GM12873 (cell line): ENCODE results near the gene LINC01488.

ENCODE experiments used
- TF ChIP-seq, protein P1 (sequence below): IDR thresholded peaks from 2 replicates; pipeline ENCODE4 v1.5.1; 2012; ENCODE audit warnings: low read depth, mild to moderate bottlenecking, moderate library complexity, low read length, control low read depth; ENCODE audit not compliant: insufficient read depth; ENCODE audit errors: missing control alignments

LINC01488 gene

GRCh38 chr11:69518081-69518950 lies 36.9 kb downstream of the LINC01488 start:
- TF ChIP-seq, protein P1, sequence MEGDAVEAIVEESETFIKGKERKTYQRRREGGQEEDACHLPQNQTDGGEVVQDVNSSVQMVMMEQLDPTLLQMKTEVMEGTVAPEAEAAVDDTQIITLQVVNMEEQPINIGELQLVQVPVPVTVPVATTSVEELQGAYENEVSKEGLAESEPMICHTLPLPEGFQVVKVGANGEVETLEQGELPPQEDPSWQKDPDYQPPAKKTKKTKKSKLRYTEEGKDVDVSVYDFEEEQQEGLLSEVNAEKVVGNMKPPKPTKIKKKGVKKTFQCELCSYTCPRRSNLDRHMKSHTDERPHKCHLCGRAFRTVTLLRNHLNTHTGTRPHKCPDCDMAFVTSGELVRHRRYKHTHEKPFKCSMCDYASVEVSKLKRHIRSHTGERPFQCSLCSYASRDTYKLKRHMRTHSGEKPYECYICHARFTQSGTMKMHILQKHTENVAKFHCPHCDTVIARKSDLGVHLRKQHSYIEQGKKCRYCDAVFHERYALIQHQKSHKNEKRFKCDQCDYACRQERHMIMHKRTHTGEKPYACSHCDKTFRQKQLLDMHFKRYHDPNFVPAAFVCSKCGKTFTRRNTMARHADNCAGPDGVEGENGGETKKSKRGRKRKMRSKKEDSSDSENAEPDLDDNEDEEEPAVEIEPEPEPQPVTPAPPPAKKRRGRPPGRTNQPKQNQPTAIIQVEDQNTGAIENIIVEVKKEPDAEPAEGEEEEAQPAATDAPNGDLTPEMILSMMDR: no peak

DNA sequence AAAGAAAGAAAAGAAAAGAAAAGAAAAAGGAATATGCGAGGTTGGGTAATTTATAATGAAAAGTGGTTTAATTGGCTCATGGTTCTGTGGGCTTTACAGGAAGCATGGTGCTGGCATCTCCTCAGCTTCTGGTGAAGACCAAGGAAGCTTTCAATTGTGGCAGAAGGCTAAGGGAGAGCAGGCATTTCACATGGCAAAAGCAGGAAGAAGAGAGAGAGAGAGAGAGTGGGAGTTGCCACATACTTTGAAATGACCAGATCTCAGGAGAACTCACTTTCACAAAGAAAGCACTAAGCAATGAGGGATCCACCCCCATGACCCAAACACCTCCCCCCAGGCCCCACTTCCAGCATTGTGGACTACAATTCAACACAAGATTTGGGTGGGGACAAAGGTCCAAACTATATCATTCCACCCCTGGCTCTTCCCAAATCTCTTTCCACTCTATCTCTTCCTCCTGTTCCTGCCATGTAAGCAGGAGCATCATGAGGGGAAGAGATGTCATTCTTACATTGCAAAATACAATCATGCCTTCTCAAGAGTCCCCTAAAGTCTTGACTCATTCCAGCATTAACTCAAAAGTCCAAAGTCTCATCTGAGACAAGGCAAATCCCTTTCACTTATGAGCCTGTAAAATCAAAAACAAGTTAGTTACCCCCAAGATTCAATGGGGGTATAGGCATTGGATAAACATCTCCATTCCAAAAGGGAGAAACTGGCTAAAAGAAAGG lies 38.9 kb downstream of the LINC01488 start:
- TF ChIP-seq, protein P1: no peak

GRCh38 chr11:69521457-69521856 lies 40.0 kb downstream of the LINC01488 start:
- TF ChIP-seq, protein P1: no peak

- TF ChIP-seq, protein P1: no peak
Measured at GRCh38 chr11:69523453-69523852, 42.0 kb downstream of the LINC01488 start.

DNA sequence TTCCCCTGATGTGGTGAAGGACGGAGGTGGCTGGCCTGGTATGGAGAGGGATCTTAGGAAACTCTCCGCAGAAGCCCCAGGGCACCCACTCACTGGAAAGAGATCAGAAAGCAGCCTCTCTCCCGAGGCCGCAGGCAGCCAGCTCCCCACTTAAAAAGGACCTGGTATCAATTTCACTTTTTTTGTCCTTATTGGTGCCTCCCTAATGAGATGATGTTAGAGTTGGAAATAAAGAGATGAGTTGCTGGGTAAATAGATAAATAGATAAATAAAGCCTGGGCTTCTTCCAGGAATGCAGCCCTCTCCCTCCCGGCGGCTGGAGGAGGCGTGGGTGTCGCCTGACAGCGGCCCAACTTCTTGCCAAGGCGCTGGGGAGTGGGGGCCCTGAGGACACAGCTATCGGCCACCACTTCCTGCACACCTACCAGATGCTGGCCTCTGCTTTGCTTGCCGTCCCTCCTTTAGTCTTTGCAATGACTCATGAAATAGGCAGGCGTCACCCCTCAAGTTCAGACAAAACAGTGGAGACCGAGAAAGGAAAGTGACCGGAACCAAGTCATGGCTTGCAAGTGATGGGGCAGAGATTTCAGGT lies 42.9 kb downstream of the LINC01488 start:
- TF ChIP-seq, protein P1: no peak

DNA sequence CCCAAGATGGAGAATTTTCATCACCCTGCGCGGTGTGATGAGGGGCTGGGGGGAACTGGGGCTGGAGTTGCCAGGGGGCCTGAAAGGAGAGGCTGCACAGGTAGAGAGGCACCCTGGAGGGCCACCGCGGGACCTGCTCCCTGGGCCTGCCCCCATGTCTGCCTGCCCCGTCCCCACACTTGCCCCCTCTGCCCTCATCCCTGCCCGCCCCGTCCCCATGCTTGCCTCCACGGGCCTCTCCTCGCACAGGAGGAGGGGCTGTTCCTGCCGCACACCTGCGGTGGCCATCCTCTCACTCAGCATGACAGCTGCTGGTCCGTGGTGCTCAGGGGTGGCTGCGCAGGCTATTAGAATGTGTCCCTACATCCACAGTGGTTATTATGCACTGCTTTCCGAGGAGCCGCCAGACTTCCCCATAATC lies 43.5 kb downstream of the LINC01488 start:
- TF ChIP-seq, protein P1: no peak
